H54 (cell line): ENCODE data around the gene TRANK1.

Source experiments
- DNase-seq: peaks from one replicate; pipeline ENCODE4 v3.0.0; 2011; ENCODE audit warnings: low spot score, mixed read lengths; ENCODE audit not compliant: insufficient read length
- FAIRE-seq: peaks from 3 replicates; lab custom pipeline; 2011; peaks lifted over from hg19 to GRCh38; lab: Jason Lieb, UNC
- POLR2A ChIP-seq: IDR thresholded peaks from 2 replicates; pipeline ENCODE4 v1.6.1; 2011; ENCODE audit warnings: low read depth, mild to moderate bottlenecking, low read length

Gene TRANK1

DNA sequence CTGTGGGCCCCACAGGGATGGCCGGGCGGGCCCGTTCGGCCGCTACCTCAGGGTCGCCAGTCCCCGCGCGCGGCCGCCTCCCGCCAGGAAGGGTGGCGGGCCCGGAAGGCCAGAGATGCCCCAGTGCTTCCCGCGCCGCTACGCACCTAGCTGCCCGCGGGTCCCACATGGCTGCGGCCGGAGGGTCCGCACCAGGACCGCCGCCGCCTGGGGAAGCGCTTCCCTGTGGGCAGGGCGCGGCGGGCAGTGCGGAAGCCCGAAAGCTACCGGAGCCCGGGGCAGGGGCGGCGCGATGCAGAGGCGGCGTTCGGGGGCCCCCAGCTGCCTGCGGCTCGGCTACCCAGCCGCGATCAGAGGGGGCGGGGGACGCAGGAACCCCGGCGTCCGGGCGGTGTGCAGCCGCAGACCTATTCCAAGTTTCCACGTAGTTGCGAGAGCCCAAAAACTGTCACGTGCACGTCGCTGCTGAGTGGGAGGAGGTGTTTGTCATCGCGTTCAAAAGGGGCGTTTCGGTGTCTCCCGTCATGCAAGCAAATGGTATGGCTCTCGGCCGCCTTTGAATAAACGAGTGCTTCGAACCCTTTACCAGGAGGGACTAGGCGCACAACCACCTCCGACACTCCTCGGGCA, at the start of gene TRANK1:
TSS of gene TRANK1 (minus strand) at position 414 of the 630 bp plus-strand sequence. CDS start at position 169, 245 bp downstream.
- TF ChIP-seq POLR2A: 0 out of 2 replicates have a peak, but pooled peaks have one; percentile 4
- DNase-seq (no peak), FAIRE-seq (no peak)

GRCh38 chr3:36993326-36994283, 48.8 kb upstream of the TRANK1 start, which contains the start of gene MLH1:
Gene MLH1, plus strand, starts transcription at chr3:36993518. Its CDS starts 30 bp downstream, at chr3:36993548.
- DNase-seq: peak; percentile 72
- TF ChIP-seq POLR2A: peak; percentile 75
- peak; percentile 100 for FAIRE-seq

DNA sequence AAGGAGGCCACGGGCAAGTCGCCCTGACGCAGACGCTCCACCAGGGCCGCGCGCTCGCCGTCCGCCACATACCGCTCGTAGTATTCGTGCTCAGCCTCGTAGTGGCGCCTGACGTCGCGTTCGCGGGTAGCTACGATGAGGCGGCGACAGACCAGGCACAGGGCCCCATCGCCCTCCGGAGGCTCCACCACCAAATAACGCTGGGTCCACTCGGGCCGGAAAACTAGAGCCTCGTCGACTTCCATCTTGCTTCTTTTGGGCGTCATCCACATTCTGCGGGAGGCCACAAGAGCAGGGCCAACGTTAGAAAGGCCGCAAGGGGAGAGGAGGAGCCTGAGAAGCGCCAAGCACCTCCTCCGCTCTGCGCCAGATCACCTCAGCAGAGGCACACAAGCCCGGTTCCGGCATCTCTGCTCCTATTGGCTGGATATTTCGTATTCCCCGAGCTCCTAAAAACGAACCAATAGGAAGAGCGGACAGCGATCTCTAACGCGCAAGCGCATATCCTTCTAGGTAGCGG, 48.0 kb upstream of the TRANK1 start, which contains the start of gene EPM2AIP1:
TSS of gene EPM2AIP1 (minus strand) at position 326 of the 520 bp plus-strand sequence. CDS start at position 272, 54 bp downstream.
- peak; percentile 83 for TF ChIP-seq POLR2A
- FAIRE-seq (no peak), DNase-seq (peak; percentile 90)

DNA sequence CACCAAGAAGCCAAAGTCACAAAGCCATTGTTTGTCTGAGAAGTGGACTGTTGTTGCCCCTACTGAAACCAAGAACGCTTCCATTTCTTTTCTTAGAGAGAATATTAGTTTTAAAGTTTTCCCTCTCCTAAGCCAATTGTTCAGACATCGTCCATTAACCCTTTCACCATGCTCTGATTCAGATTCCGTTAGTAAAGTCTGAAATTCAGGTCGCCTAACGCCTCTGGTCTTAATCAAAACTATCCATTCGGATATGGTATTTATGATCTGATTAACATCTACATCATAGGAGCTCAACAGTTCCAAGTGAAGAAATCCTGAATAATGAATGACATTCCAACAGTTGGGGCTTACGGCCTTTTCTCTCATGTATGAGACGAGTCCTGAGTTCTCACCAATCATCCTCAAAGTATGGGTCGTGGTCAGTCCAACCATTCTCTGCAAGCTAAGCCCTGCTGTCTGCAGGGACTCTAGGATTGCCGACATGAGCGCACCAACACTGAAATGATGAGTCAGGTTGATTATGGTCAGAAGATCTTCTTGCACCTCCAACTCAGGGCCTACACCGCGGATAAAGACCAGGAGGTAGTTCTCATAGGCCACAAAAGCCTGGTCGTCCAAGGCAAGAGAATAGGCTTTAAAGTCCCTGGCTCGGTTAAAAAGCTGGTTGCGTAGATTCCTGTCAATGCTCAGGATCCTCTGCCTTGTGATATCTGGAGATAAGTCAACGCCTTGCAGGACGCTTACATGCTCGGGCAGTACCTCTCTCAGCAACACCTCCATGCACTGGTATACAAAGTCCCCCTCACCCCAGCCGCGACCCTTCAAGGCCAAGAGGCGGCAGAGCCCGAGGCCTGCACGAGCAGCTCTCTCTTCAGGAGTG, 47.3 kb upstream of the TRANK1 start:
- no peak for TF ChIP-seq POLR2A
- FAIRE-seq (peak; percentile 83), DNase-seq (no peak)

- no peak for DNase-seq
- no peak for FAIRE-seq
- no peak for TF ChIP-seq POLR2A
Measured at GRCh38 chr3:36991147-36991546, 46.3 kb upstream of the TRANK1 start.

GRCh38 chr3:36989568-36989967, 44.7 kb upstream of the TRANK1 start:
- TF ChIP-seq POLR2A: no peak
- DNase-seq (no peak), FAIRE-seq (no peak)

DNA sequence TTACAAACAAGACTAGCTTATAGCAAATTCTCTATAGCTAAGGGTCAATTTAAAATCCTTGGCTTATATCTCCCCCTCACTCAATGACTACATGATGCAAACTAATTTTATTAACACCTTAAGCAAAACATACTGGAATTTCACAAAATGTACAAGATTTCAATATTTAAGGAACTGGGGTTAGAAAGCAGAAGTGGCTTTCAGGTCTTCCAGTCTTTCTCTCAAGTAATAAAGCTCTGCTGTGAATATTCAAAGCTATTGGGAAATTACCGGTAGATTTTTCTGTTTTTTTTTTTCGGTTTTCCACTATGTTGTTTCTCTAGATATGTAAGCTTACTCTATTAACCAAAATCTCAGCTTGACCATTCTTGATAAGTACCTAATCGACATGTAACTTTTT, 44.2 kb upstream of the TRANK1 start:
- DNase-seq (no peak), FAIRE-seq (no peak)
- TF ChIP-seq POLR2A: no peak

- no peak for DNase-seq
- FAIRE-seq: no peak
- no peak for TF ChIP-seq POLR2A
Measured at GRCh38 chr3:36988356-36988755, 43.5 kb upstream of the TRANK1 start.

- no peak for TF ChIP-seq POLR2A
- DNase-seq (no peak), FAIRE-seq (no peak)
Measured at GRCh38 chr3:36981006-36981405, 36.2 kb upstream of the TRANK1 start.

- no peak for DNase-seq
- FAIRE-seq: no peak
- TF ChIP-seq POLR2A: no peak
Measured at GRCh38 chr3:36973139-36973538, 28.3 kb upstream of the TRANK1 start.

DNA sequence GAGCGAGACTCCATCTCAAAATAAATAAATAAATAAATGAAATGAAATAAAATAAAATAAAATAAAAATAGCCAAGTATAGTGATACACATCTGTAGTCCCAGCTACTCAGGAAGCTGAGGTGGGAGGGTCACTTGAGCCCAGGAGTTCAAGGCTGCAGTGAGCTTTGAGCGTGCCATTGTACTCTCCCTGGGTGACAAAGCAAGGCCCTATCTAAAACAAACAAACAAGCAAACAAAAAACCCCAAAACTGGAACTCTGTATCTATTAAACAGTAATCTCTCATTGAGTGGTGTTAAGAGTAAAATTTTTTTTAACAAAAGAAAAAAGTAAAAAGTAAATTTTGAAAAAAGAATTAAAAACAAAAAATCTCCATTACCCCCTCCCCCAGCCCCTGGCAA, 27.3 kb upstream of the TRANK1 start:
- DNase-seq (no peak), FAIRE-seq (no peak)
- no peak for TF ChIP-seq POLR2A

GRCh38 chr3:36969540-36970432, 24.9 kb upstream of the TRANK1 start:
- DNase-seq (peak; percentile 68), FAIRE-seq (peak; percentile 95)
- no peak for TF ChIP-seq POLR2A
